ENCODE results near the gene SDK1.

Gene SDK1

GRCh38 chr7:3884543-3884942 is 583.5 kb downstream of the SDK1 start:
- DNase-seq (ENCODE audit: low read depth), result no peak

GRCh38 chr7:3887096-3887690 is 586.1 kb downstream of the SDK1 start:
- DNase-seq (ENCODE audit: low read depth), result no peak

- DNase-seq (ENCODE audit: low read depth), result no peak
These were observed 587.0 kb downstream of the SDK1 start for GRCh38 chr7:3888096-3888495.

GRCh38 chr7:3892157-3892556 is 591.1 kb downstream of the SDK1 start:
- DNase-seq (ENCODE audit: low read depth), result no peak

- no peak for DNase-seq (ENCODE audit: low read depth)
These were observed 591.6 kb downstream of the SDK1 start for GRCh38 chr7:3892686-3893085.

- DNase-seq (ENCODE audit: low read depth), result no peak
These were observed 592.2 kb downstream of the SDK1 start for GRCh38 chr7:3893151-3893788.

GRCh38 chr7:3893789-3894153 is 592.7 kb downstream of the SDK1 start:
- no peak for DNase-seq (ENCODE audit: low read depth)

GRCh38 chr7:3895341-3896116 is 594.5 kb downstream of the SDK1 start:
- DNase-seq (ENCODE audit: low read depth), result no peak

GRCh38 chr7:3896169-3896765 is 595.2 kb downstream of the SDK1 start:
- no peak for DNase-seq (ENCODE audit: low read depth)

- peak; percentile 10 for DNase-seq (ENCODE audit: low read depth)
These were observed 596.6 kb downstream of the SDK1 start for GRCh38 chr7:3897430-3898372.

GRCh38 chr7:3899559-3899991 is 598.5 kb downstream of the SDK1 start:
- DNase-seq (ENCODE audit: low read depth), result no peak

GRCh38 chr7:3908153-3908552 is 607.1 kb downstream of the SDK1 start:
- no peak for DNase-seq (ENCODE audit: low read depth)

- no peak for DNase-seq (ENCODE audit: low read depth)
These were observed 608.1 kb downstream of the SDK1 start for GRCh38 chr7:3909128-3909527.

GRCh38 chr7:3910054-3910453 is 609.0 kb downstream of the SDK1 start:
- no peak for DNase-seq (ENCODE audit: low read depth)

GRCh38 chr7:3911685-3912084 is 610.6 kb downstream of the SDK1 start:
- no peak for DNase-seq (ENCODE audit: low read depth)

GRCh38 chr7:3912291-3912690 is 611.2 kb downstream of the SDK1 start:
- DNase-seq (ENCODE audit: low read depth), result no peak

- no peak for DNase-seq (ENCODE audit: low read depth)
These were observed 613.2 kb downstream of the SDK1 start for GRCh38 chr7:3914051-3914775.

GRCh38 chr7:3915337-3915878 is 614.4 kb downstream of the SDK1 start:
- no peak for DNase-seq (ENCODE audit: low read depth)

- DNase-seq (ENCODE audit: low read depth), result no peak
These were observed 615.1 kb downstream of the SDK1 start for GRCh38 chr7:3916146-3916545.

- DNase-seq (ENCODE audit: low read depth), result no peak
These were observed 616.4 kb downstream of the SDK1 start for GRCh38 chr7:3917436-3917835.

GRCh38 chr7:3918576-3918975 is 617.5 kb downstream of the SDK1 start:
- DNase-seq (ENCODE audit: low read depth), result no peak
